Measurements from ENCODE around the gene ADGRA1. TPM values are rescaled to one million over a fixed set of nuclear protein-coding genes. Genes with fewer than 3 reads are reported as not detected.

ADGRA1 gene
- polyA plus RNA-seq, 3 donors = not detected

GRCh38 chr10:133131734-133132472, 44.2 kb downstream of the ADGRA1 start:
- no peak overlapping the region for H3K4me3 ChIP-seq (replicated peaks in 1 of 3; ENCODE audit: low read depth in 2 of 3, low read length in 3 of 3)
- no peak overlapping the region for H3K27ac ChIP-seq (ENCODE audit: low read depth in 1 of 2, low read length in 2 of 2)
- intact Hi-C loops (cut with micrococcal nuclease) = no loop called here
- no peaks in the 10 kb centered on the region for H3K36me3 ChIP-seq (replicated peaks in 1 of 2; ENCODE audit: control insufficient read depth in 1 of 2, insufficient read depth in 2 of 2, low read length in 2 of 2)
- H3K79me2 ChIP-seq (ENCODE audit: insufficient read depth, low read length) = no peaks in the 10 kb centered on the region
- H3K9ac ChIP-seq (ENCODE audit: insufficient read depth, low read length, poor library complexity, severe bottlenecking) = no peak overlapping the region
- Mint-ChIP-seq H3K27me3 (ENCODE audit: low read depth in 3 of 3) (peaks cover 0 to 3% (median 0%) of the 10 kb centered on the region in 3 donors), H3K4me3 (no peak overlapping the region), H3K27ac (peak overlapping the region in 1 of 7 donors; percentile 15), H3K4me1 (no peaks in the 10 kb centered on the region), H3K9me3 (peaks cover 0 to 20% (median 3%) of the 10 kb centered on the region in 7 donors), H3K36me3 (no peaks in the 10 kb centered on the region)
- no peaks in the 10 kb centered on the region for H3K27me3 ChIP-seq (ENCODE audit: control insufficient read depth in 2 of 2, insufficient read depth in 2 of 2, low read length in 2 of 2)
- DNase-seq = no peak
- H4K20me1 ChIP-seq (ENCODE audit: insufficient read depth, low read length) = no peaks in the 10 kb centered on the region
- H3K4me1 ChIP-seq (ENCODE audit: control insufficient read depth in 1 of 2, insufficient read depth in 2 of 2, low read length in 2 of 2) = no peaks in the 10 kb centered on the region
- H3K9me3 ChIP-seq (replicated peaks in 1 of 2; ENCODE audit: control insufficient read depth in 1 of 2, insufficient read depth in 1 of 2, low read length in 2 of 2) = peaks cover 0 to 18% of the 10 kb centered on the region in 2 donors
- no peak overlapping the region for H2AFZ ChIP-seq (ENCODE audit: insufficient read depth, low read depth, low read length, poor library complexity, severe bottlenecking)
- no peak for TF ChIP-seq CTCF (IDR thresholded peaks at IDR 0.05)
- WGBS (ENCODE audit: insufficient coverage) = 83% methylated on average over 41 of the region's 41 CpGs
- no peak overlapping the region for H3K4me2 ChIP-seq (replicated peaks; ENCODE audit: extremely low read depth, low read length, poor library complexity, severe bottlenecking)

GRCh38 chr10:133132473-133133291, 45.0 kb downstream of the ADGRA1 start:
- DNase-seq = no peak
- intact Hi-C loops (cut with micrococcal nuclease) = no loop called here
- no peak overlapping the region for H3K27ac ChIP-seq (ENCODE audit: low read depth in 1 of 2, low read length in 2 of 2)
- no peak overlapping the region for H2AFZ ChIP-seq (ENCODE audit: insufficient read depth, low read depth, low read length, poor library complexity, severe bottlenecking)
- H4K20me1 ChIP-seq (ENCODE audit: insufficient read depth, low read length) = no peaks in the 10 kb centered on the region
- H3K36me3 ChIP-seq (replicated peaks in 1 of 2; ENCODE audit: control insufficient read depth in 1 of 2, insufficient read depth in 2 of 2, low read length in 2 of 2) = no peaks in the 10 kb centered on the region
- no peak overlapping the region for H3K27ac Mint-ChIP-seq
- no peaks in the 10 kb centered on the region for H3K79me2 ChIP-seq (ENCODE audit: insufficient read depth, low read length)
- H3K4me3 Mint-ChIP-seq = no peak overlapping the region
- TF ChIP-seq CTCF (IDR thresholded peaks at IDR 0.05) = no peak
- no peaks in the 10 kb centered on the region for H3K4me1 ChIP-seq (ENCODE audit: control insufficient read depth in 1 of 2, insufficient read depth in 2 of 2, low read length in 2 of 2)
- 94% methylated on average over 26 of the region's 26 CpGs for WGBS (ENCODE audit: insufficient coverage)
- peaks cover 0 to 3% (median 0%) of the 10 kb centered on the region in 3 donors for H3K27me3 Mint-ChIP-seq (ENCODE audit: low read depth in 3 of 3)
- H3K9me3 Mint-ChIP-seq = peaks cover 0 to 17% (median 3%) of the 10 kb centered on the region in 7 donors
- no peaks in the 10 kb centered on the region for H3K27me3 ChIP-seq (ENCODE audit: control insufficient read depth in 2 of 2, insufficient read depth in 2 of 2, low read length in 2 of 2)
- no peak overlapping the region for H3K9ac ChIP-seq (ENCODE audit: insufficient read depth, low read length, poor library complexity, severe bottlenecking)
- no peak overlapping the region for H3K4me3 ChIP-seq (replicated peaks in 1 of 3; ENCODE audit: low read depth in 2 of 3, low read length in 3 of 3)
- H3K4me1 Mint-ChIP-seq = no peaks in the 10 kb centered on the region
- peaks cover 0 to 12% of the 10 kb centered on the region in 2 donors for H3K9me3 ChIP-seq (replicated peaks in 1 of 2; ENCODE audit: control insufficient read depth in 1 of 2, insufficient read depth in 1 of 2, low read length in 2 of 2)
- H3K36me3 Mint-ChIP-seq = no peaks in the 10 kb centered on the region
- no peak overlapping the region for H3K4me2 ChIP-seq (replicated peaks; ENCODE audit: extremely low read depth, low read length, poor library complexity, severe bottlenecking)

Measured in CD14-positive monocyte (primary cell).